ENCODE results near the gene SLC4A5.

- TF ChIP-seq CTCF (IDR thresholded peaks at IDR 0.05): no peak
- TF ChIP-seq POLR2A (IDR thresholded peaks at IDR 0.05): no peak
These were observed 52.0 kb downstream of the SLC4A5 start for GRCh38 chr2:74291218-74291544.

Data from esophagus squamous epithelium (tissue), 4 donors.